AG04450 (cell line): ENCODE measurements around the gene MSMB. TPM values are rescaled to one million over a fixed set of nuclear protein-coding genes. Genes with fewer than 3 reads are reported as not detected.
"Not testable (repeated sequence)": the region's sequence is repeated elsewhere in the genome, so short reads cannot be mapped to it uniquely, and the experiment has no call there.

Experiments used
- CTCF ChIA-PET: fragments of 300-600, 350-600 bp; formaldehyde crosslinking; extraction: SDS; loops from one replicate; lab custom pipeline; 2022; ENCODE audit warnings: antibody characterized with exemption, inconsistent platforms; lab: Charles Lee
- POLR2A ChIA-PET: fragments of 350-600 bp; formaldehyde crosslinking; extraction: SDS; loops from one replicate; lab custom pipeline; 2021; ENCODE audit warnings: antibody characterized with exemption, inconsistent platforms; lab: Yijun Ruan, JAX
- DNase-seq: peaks from one replicate; pipeline ENCODE4 v3.0.0-alpha.2; 2011; ENCODE audit warnings: low read depth, low spot score
- H3K27ac ChIP-seq: one replicate; pipeline ENCODE4 v1.5.1; 2012; ENCODE audit warnings: low read depth, low read length, control low read depth
- H3K27me3 ChIP-seq: one replicate; pipeline ENCODE4 v1.6.0; 2012; ENCODE audit warnings: low read length; ENCODE audit not compliant: control insufficient read depth, insufficient read depth
- H3K4me3 ChIP-seq: 2 replicates; pipeline ENCODE4 v1.5.1; 2011; ENCODE audit warnings: mild to moderate bottlenecking, low read depth, low read length, control low read depth
- H3K9me3 ChIP-seq: 2 replicates; pipeline ENCODE4 v1.5.1; 2012; ENCODE audit warnings: low read length; ENCODE audit not compliant: control insufficient read depth, insufficient read depth
- CTCF ChIP-seq: IDR thresholded peaks from 2 replicates; pipeline ENCODE4 v1.5.1; 2011; ENCODE audit warnings: low read depth, low read length, control low read depth, inconsistent platforms
- polyA plus RNA-seq: library from polyadenylated mRNA; depleted of rRNA; stranded (reverse); fragments of >200 nt; gene quantifications from 2 replicates; pipeline ENCODE4 v1.2.3, GENCODE V29; 2011

The MSMB gene
- polyA plus RNA-seq, 1 experiment, result not detected

- TF ChIP-seq CTCF, result no peak
- CTCF ChIA-PET, result interaction anchor here (1.6 to 2.5 kb wide), 3 partner anchors 11 to 23 kb away, joined by 5 to 9 read pairs (median 8); partner anchors contain the start of gene NCOA4
- no peak overlapping the region for H3K27ac ChIP-seq
These were observed 39.9 kb downstream of the MSMB start for GRCh38 chr10:46006219-46006618.

GRCh38 chr10:46005383-46005782 lies 40.7 kb downstream of the MSMB start:
- no peak for TF ChIP-seq CTCF
- no peak overlapping the region for H3K4me3 ChIP-seq
- ChIA-PET POLR2A (interaction anchor here (1.5 kb wide), 2 partner anchors 16 to 18 kb away, joined by 4 to 5 read pairs; no protein-coding TSS in a partner anchor), CTCF (interaction anchor here (0.7 to 2.0 kb wide), 2 partner anchors 16 to 23 kb away, joined by 3 to 8 read pairs; no protein-coding TSS in a partner anchor)
- H3K9me3 ChIP-seq, result no peaks in the 10 kb centered on the region
- H3K27me3 ChIP-seq, result no peaks in the 10 kb centered on the region
- DNase-seq, result no peak
- H3K27ac ChIP-seq, result no peak overlapping the region

More at GRCh38 chr10:46006219-46006618, 39.9 kb downstream of the MSMB start:
- Histone ChIP-seq H3K27me3 (no peaks in the 10 kb centered on the region), H3K9me3 (no peaks in the 10 kb centered on the region), H3K4me3 (no peak overlapping the region)
- POLR2A ChIA-PET, result interaction anchor here (1.5 kb wide), 2 partner anchors 15 to 17 kb away, joined by 4 to 5 read pairs; no protein-coding TSS in a partner anchor
- peak; percentile 49 for DNase-seq

GRCh38 chr10:46004963-46005362 lies 41.1 kb downstream of the MSMB start:
- ChIA-PET POLR2A (no interaction called here), CTCF (interaction anchor here (2.0 kb wide), 1 partner anchor 16 kb away, joined by 8 read pairs; no protein-coding TSS in a partner anchor)
- H3K4me3 ChIP-seq, result no peak overlapping the region
- no peak overlapping the region for H3K27ac ChIP-seq
- no peaks in the 10 kb centered on the region for H3K27me3 ChIP-seq
- H3K9me3 ChIP-seq, result no peaks in the 10 kb centered on the region
- no peak for DNase-seq
- no peak for TF ChIP-seq CTCF

- TF ChIP-seq CTCF, result no peak
- no peak for DNase-seq
- Histone ChIP-seq H3K9me3 (no peaks in the 10 kb centered on the region), H3K27ac (no peak overlapping the region), H3K27me3 (no peaks in the 10 kb centered on the region), H3K4me3 (no peak overlapping the region)
- ChIA-PET CTCF (interaction anchor here (0.7 kb wide), 1 partner anchor 25 kb away, joined by 7 read pairs; no protein-coding TSS in a partner anchor), POLR2A (interaction anchor here (0.7 kb wide), 1 partner anchor 26 kb away, joined by 5 read pairs; no protein-coding TSS in a partner anchor)
These were observed 43.0 kb downstream of the MSMB start for GRCh38 chr10:46002916-46003693.

GRCh38 chr10:46002189-46002687 lies 43.8 kb downstream of the MSMB start:
- not testable (repeated sequence) for H3K27me3 ChIP-seq, H3K9me3 ChIP-seq, H3K27ac ChIP-seq, H3K4me3 ChIP-seq, DNase-seq
- ChIA-PET CTCF (interaction anchor here (1.5 kb wide), 1 partner anchor 27 kb away, joined by 7 read pairs; no protein-coding TSS in a partner anchor), POLR2A (interaction anchor here (1.0 kb wide), 1 partner anchor 30 kb away, joined by 3 read pairs; no protein-coding TSS in a partner anchor)
